ENCODE results near the gene SULT1B1.
"Not testable (repeated sequence)": the region's sequence is repeated elsewhere in the genome, so short reads cannot be mapped to it uniquely, and the experiment has no call there.

Gene SULT1B1

GRCh38 chr4:69760455-69760854 lies at the start of gene SULT1B1:
TSS of gene SULT1B1 (minus strand) at chr4:69760620. CDS start at chr4:69755217, 5,403 bp downstream.
- DNase-seq = peak; percentile 13 to 14

GRCh38 chr4:69800599-69800998 lies 40.2 kb upstream of the SULT1B1 start:
- DNase-seq = no peak

DNA sequence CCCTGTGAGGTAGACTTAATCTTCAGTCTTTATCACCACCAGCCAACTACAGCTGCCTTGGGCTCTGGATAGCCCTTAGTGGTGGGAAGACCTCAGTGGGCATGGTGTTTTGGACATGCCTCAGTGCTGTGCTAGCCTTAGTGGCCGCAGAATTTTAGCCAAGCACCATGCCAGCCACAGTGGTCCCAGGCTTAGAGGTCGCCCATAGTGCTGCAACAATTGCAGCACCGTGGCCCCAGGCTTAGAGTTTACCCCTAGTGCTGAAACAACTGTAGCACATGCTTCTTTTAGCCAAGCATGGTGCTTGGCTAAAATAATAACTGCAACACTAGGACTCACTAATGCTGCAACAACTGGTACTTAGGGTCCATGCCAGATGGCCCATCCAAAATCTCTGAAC lies 38.9 kb upstream of the SULT1B1 start:
- no peak for DNase-seq

DNA sequence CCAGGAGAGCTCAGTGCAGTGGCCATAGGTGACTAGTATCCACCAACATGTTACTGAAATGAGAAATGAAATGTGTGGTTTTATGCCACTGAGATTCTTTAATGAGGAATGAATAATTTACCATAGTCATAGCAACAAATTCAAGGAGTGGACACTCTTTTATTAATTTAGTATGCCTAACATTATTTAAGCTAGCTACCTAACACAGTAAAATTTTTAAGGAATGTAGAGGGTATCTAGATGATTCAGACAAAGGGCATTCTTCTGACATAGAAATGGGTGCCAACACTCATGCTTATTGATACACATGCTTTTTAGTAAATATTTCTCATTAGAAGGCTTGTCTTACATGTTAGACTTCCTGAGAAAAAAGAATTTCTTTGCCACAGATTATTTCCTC lies 33.3 kb upstream of the SULT1B1 start:
- no peak for DNase-seq

DNA sequence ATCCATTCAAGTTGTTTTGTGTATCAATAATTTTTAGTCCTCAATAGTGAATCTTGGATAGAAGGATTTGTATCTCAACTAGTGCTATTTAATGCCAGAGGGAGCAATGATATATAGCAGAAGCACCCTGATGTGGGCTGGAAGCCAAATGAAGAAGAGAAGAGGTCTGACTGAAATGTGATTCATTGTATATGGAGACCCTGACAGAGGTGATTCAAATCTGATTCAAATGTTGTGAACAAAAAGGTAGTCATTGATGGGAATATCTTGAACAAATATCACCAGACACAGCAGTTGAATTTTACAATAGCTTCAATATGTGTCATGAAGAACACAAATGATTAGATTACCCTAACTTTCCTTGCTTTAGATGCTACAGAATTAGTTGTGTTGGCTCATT lies 27.5 kb upstream of the SULT1B1 start:
- no peak for DNase-seq

DNA sequence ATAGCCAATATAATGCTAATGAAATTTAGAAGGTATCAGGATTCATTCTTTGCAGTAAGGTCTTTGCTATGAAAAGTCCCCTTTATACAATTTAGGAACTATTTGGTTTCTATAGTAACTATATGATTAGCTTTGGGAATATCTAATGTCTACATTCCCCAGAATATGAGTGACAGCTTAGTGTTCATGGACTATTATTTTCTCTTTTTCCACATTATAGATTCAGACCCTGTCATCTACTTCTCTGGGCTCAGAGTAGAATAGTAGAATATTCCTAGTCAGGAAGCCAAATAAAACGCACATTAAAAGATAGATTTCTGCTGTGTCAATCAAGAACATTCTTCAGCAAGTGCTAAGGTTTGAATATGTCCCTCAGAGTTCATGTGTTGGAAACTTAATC lies 26.1 kb upstream of the SULT1B1 start:
- no peak for DNase-seq

DNA sequence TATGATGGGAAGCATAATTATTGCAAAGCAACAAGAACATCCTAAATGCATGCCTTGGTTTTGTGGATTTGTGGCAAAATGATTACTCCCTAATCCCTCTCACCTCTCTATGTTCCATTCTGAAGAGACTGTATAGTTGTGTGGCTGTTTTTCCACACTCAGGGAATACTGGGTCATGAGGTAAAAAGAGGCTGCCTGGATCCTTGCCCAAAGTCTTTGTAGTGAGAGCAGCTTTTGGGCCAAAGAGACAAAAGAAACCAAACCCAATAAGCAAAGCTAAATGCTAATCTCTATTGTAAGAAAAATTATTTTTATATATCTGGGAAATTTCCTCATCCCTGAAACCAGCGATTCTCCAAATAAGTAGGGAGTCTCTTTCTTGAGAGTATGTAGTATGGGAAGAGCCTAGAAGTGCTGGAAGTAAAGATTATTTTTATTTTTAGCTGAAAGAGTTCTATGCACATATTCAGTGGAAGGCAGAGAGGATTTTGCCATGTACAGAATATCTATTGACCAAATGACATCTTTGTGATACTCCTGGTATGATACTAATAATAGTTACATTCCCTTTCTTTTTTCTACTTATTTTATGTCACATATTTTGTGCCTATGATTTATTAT lies 24.9 kb upstream of the SULT1B1 start:
- no peak for DNase-seq

DNA sequence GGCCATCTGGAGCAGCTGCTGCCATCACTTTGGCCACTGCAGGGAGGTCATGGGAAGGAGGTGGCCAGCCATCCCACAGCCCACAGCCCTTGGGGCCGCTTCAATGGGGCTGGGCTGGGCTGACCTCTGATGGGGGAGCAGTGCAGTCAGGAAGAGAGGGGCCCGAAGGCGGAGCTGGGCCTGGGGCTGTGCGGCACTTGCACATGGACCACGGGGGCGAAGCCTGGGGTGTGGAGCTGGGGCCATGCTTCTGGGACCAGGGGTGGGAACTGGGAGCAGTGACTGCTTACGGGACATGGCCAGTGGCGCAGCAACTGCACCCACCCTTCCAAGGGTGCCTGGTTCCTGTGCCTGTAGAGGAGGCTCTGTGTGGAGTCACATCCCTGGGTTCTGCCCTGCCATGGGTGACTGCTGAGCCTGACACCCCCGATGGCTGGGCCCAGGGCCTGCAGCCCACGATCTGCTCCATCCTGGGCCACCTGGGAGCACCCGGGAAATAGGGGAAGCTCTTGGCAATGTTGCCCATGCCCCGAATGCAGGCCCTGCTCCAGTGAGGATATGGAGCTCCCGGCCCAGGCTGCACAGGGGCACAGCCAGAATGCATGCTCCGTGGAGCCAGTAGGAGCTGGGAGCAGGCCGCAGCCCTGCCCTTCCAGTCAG lies 22.4 kb upstream of the SULT1B1 start:
- DNase-seq = no peak

GRCh38 chr4:69781458-69782418 lies 21.3 kb upstream of the SULT1B1 start:
- DNase-seq = no peak

- no peak for DNase-seq
These were observed 19.7 kb upstream of the SULT1B1 start for GRCh38 chr4:69780141-69780540.

DNA sequence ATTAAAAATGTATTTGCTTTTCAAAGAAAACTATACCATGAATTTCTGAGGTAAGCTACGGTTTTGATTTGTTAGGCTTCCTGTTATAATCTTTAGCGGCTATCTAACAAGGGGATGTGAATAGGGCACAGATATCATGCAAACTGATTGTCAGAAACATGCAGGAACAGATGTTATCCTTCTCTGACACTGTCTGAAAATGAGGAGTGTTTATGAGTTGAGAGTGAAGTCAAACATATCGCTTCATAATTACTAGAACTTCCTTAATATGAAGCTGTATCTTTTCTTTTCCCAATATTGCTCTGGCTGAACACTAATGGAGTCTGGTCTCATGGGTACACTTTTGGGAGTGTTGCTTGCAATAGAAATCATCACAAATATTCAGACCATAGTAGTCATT lies 16.3 kb upstream of the SULT1B1 start:
- no peak for DNase-seq

DNA sequence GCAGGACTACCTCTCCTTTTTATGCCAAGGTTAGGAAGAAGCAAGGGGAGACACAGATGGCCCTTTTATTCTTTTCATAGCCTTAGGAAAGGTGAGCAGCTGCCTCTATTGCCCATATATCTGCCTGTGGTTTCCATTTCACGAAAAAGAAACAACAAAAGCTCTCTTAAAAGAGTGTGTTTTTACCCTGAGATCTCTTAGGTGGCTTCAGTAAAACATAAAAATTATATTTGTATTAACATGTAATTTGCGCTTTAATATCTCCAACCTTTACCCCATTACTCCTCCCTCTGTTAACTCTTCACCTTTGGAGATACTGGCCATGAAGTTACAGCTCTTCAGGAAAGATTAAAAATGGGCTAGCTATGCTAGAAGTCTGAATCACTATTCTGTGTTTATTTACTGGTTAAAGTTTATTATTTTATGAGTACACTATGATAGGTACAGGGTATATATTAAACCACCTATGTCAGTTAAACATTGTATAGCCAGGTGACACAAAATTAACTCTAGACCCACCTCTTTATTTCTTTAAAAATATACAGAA lies 15.0 kb upstream of the SULT1B1 start:
- no peak for DNase-seq

DNA sequence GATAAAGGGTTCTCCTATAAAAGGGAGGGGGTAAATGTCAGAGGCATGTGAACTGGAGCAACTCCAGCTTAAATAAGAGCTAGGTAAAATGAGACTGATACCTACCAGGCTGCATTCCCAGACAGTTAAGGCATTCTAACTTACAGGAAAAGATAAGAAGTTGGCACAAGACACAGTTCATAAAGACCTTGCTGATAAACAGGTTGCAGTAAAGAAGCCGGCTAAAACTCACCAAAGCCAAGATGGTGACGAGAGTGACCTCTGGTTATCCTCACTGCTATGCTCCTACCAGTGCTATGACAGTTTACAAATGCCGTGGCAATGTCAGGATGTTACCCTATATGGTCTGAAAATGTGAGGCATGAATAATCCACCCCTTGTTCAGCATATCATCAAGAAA lies 13.1 kb upstream of the SULT1B1 start:
- no peak for DNase-seq

- not testable (repeated sequence) for DNase-seq
These were observed 8.1 kb upstream of the SULT1B1 start for GRCh38 chr4:69768554-69768953.

GRCh38 chr4:69765751-69766150 lies 5.3 kb upstream of the SULT1B1 start:
- no peak for DNase-seq

- DNase-seq = no peak
These were observed 3.9 kb upstream of the SULT1B1 start for GRCh38 chr4:69764311-69764710.

DNA sequence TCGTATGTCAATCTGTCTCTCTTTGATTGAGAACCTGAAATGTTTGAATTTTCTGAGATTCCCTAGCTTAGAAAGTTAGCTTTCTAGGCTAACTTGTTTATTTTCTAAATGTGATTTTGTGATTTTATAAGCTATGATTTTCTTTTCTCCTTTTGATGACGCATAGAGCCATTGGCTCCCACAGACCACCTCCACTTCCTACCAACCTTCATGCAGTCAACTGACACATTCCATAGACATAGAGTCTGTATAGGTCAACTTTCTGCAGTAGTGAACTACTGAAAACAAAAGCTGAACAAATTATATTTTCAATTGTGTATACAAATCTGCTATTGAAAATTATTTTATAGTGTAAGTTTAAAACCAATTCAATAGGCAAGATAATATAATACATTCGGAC lies 2.8 kb upstream of the SULT1B1 start:
- no peak for DNase-seq

- DNase-seq = no peak
These were observed 1.2 kb downstream of the SULT1B1 start for GRCh38 chr4:69759189-69759604.

GRCh38 chr4:69757464-69757863 lies 3.0 kb downstream of the SULT1B1 start:
- no peak for DNase-seq

GRCh38 chr4:69754926-69755580 lies 5.4 kb downstream of the SULT1B1 start:
- DNase-seq = no peak

DNA sequence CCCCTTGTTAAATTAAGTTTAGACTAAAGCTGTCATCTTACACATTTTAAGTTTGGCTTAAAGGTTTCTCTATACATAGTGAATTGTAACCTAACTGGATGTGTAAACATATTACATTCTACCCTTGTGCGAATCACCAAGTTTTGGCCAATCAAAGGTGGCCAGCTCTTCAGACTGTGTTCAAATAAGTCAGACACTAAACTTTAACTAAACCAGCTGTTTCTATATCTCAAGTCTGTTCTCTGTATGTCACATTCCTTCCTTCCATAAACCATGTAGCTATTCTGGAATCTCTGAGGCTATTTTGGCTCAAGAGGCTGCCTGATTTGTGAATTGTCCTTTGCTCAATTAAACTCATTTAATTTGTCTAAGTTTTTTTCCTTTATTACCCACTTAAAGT lies 6.7 kb downstream of the SULT1B1 start:
- no peak for DNase-seq

- no peak for DNase-seq
These were observed 10.1 kb downstream of the SULT1B1 start for GRCh38 chr4:69750346-69750745.

GRCh38 chr4:69749771-69750170 lies 10.6 kb downstream of the SULT1B1 start:
- no peak for DNase-seq

Data from stimulated activated CD4-positive, alpha-beta T cell treated with anti-CD3 and anti-CD28 coated beads, Interleukin-2, amount 100 ng/mL, for 48 hours (primary cell).